Loucy (cell line): Measurements from ENCODE around the gene MYBL2.

Experiments used
- H2AFZ ChIP-seq: fragments of 200-600 bp; sonication (generic); 2 replicates; pipeline ENCODE4 v1.6.0; 2016; ENCODE audit warnings: antibody characterized with exemption, mild to moderate bottlenecking, low read length, moderate library complexity
- H3F3A ChIP-seq: fragments of 200-600 bp; 2 replicates; pipeline ENCODE4 v1.6.0; 2016; ENCODE audit warnings: antibody characterized with exemption, low read depth, mild to moderate bottlenecking
- H3K27me3 ChIP-seq: fragments of 200-600 bp; sonication (generic); 2 replicates; pipeline ENCODE4 v1.6.1; 2014; ENCODE audit warnings: low read length, mild to moderate bottlenecking; ENCODE audit not compliant: insufficient read depth, poor library complexity, severe bottlenecking
- H3K36me3 ChIP-seq: fragments of 200-600 bp; sonication (generic); 2 replicates; pipeline ENCODE4 v1.6.1; 2016; ENCODE audit warnings: low read length; ENCODE audit not compliant: insufficient read depth
- H3K4me1 ChIP-seq: fragments of 200-600 bp; sonication (generic); 2 replicates; pipeline ENCODE4 v1.5.1; 2014; ENCODE audit warnings: low read length, mild to moderate bottlenecking; ENCODE audit not compliant: insufficient read depth, poor library complexity, severe bottlenecking
- H3K4me2 ChIP-seq: fragments of 200-600 bp; sonication (generic); 2 replicates; pipeline ENCODE4 v1.6.0; 2014; ENCODE audit warnings: antibody characterized with exemption, low read length, low read depth, mild to moderate bottlenecking; ENCODE audit not compliant: poor library complexity, severe bottlenecking
- H3K4me3 ChIP-seq: fragments of 200-600 bp; sonication (generic); 2 replicates; pipeline ENCODE4 v1.5.1; 2014; ENCODE audit warnings: low read length, mild to moderate bottlenecking, mixed read lengths; ENCODE audit not compliant: poor library complexity, severe bottlenecking
- H3K79me2 ChIP-seq: fragments of 200-600 bp; sonication (generic); 2 replicates; pipeline ENCODE4 v1.6.1; 2014; ENCODE audit warnings: low read length; ENCODE audit not compliant: insufficient read depth
- H3K9ac ChIP-seq: fragments of 200-600 bp; sonication (generic); 2 replicates; pipeline ENCODE4 v1.6.0; 2014; ENCODE audit warnings: mild to moderate bottlenecking, low read depth, low read length, moderate library complexity; ENCODE audit not compliant: poor library complexity, severe bottlenecking
- H3K9me2 ChIP-seq: fragments of 200-600 bp; sonication (generic); replicated peaks from 2 replicates; pipeline ENCODE4 v1.6.1; 2016; ENCODE audit warnings: low read depth, low read length, mixed read lengths
- H3K9me3 ChIP-seq: fragments of 200-600 bp; sonication (generic); 2 replicates; pipeline ENCODE4 v1.6.1; 2014; ENCODE audit warnings: mild to moderate bottlenecking, antibody characterized with exemption, low read length, low read depth; ENCODE audit not compliant: insufficient read depth
- H4K20me1 ChIP-seq: fragments of 200-600 bp; sonication (generic); 2 replicates; pipeline ENCODE4 v1.6.0; 2014; ENCODE audit warnings: antibody characterized with exemption, low read length, mild to moderate bottlenecking; ENCODE audit not compliant: insufficient read depth, poor library complexity, severe bottlenecking
- CTCF ChIP-seq: fragments of 200-600 bp; sonication (generic); conservative IDR thresholded peaks from 2 replicates; pipeline ENCODE4 v1.5.1; 2014; ENCODE audit warnings: mild to moderate bottlenecking, antibody characterized with exemption, low read length
- EZH2phosphoT487 ChIP-seq: fragments of 200-600 bp; IDR thresholded peaks from 2 replicates; pipeline ENCODE4 v1.6.1; 2018; ENCODE audit warnings: antibody characterized with exemption, mild to moderate bottlenecking, moderate library complexity, borderline replicate concordance

Gene MYBL2

DNA sequence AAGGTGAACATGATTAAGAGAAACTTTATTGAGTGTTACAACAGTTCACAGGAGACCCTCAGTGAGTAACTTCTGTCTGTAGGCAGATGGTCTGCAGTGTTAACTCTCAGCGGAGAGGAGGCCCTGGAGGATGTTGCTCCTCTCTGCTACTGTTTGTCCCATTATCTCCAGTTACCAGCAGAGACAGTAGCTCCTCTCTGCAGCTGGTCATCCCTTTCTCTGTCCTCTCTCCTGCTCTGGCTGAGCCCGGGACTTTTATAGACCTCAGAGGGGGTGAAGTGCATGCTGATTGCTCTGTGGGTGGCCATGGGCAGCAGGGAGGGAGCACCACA lies 54.1 kb downstream of the MYBL2 start:
- H3K9me3 ChIP-seq: no peaks in the 10 kb centered on the region
- H3K9me2 ChIP-seq: no peaks in the 10 kb centered on the region
- H3K4me3 ChIP-seq: no peak overlapping the region
- H3F3A ChIP-seq: no peaks in the 10 kb centered on the region
- no peak overlapping the region for H2AFZ ChIP-seq
- H3K36me3 ChIP-seq: peaks cover 5% of the 10 kb centered on the region; the same call in 1 of the 2 replicates
- no peak for TF ChIP-seq EZH2phosphoT487
- TF ChIP-seq CTCF: no peak
- no peaks in the 10 kb centered on the region for H3K4me1 ChIP-seq
- H3K27me3 ChIP-seq: no peaks in the 10 kb centered on the region
- H3K4me2 ChIP-seq: no peak overlapping the region
- no peaks in the 10 kb centered on the region for H4K20me1 ChIP-seq
- H3K79me2 ChIP-seq: no peaks in the 10 kb centered on the region
- no peak overlapping the region for H3K9ac ChIP-seq

GRCh38 chr20:43721429-43722152 lies 54.7 kb downstream of the MYBL2 start:
- Histone ChIP-seq H2AFZ (no peak overlapping the region), H3K9me3 (no peaks in the 10 kb centered on the region), H3K27me3 (no peaks in the 10 kb centered on the region), H3K79me2 (no peaks in the 10 kb centered on the region), H3K9ac (no peak overlapping the region), H3K9me2 (no peaks in the 10 kb centered on the region), H3K4me3 (no peak overlapping the region), H3K4me1 (no peaks in the 10 kb centered on the region), H3K4me2 (no peak overlapping the region), H3K36me3 (no peaks in the 10 kb centered on the region; the same call in 1 of the 2 replicates), H4K20me1 (no peaks in the 10 kb centered on the region), H3F3A (no peaks in the 10 kb centered on the region)
- TF ChIP-seq EZH2phosphoT487 (no peak), CTCF (no peak)

GRCh38 chr20:43722153-43722505 lies 55.2 kb downstream of the MYBL2 start:
- Histone ChIP-seq H2AFZ (no peak overlapping the region), H3K9me3 (no peaks in the 10 kb centered on the region), H3K9me2 (no peaks in the 10 kb centered on the region), H3F3A (no peaks in the 10 kb centered on the region), H3K27me3 (no peaks in the 10 kb centered on the region), H4K20me1 (no peaks in the 10 kb centered on the region), H3K4me3 (no peak overlapping the region), H3K4me1 (no peaks in the 10 kb centered on the region), H3K9ac (no peak overlapping the region), H3K4me2 (no peak overlapping the region), H3K79me2 (no peaks in the 10 kb centered on the region), H3K36me3 (no peaks in the 10 kb centered on the region; the same call in 1 of the 2 replicates)
- TF ChIP-seq CTCF: no peak
- no peak for TF ChIP-seq EZH2phosphoT487
